ENCODE measurements around the gene LIMK2. TPM values are rescaled to one million over a fixed set of nuclear protein-coding genes. Genes with fewer than 3 reads are reported as not detected.
A peak's percentile ranks its signal among the peaks of the same experiment; 100 is the strongest.

The LIMK2 gene
- total RNA-seq, 1 experiment from 2014 or later, result 126 TPM

DNA sequence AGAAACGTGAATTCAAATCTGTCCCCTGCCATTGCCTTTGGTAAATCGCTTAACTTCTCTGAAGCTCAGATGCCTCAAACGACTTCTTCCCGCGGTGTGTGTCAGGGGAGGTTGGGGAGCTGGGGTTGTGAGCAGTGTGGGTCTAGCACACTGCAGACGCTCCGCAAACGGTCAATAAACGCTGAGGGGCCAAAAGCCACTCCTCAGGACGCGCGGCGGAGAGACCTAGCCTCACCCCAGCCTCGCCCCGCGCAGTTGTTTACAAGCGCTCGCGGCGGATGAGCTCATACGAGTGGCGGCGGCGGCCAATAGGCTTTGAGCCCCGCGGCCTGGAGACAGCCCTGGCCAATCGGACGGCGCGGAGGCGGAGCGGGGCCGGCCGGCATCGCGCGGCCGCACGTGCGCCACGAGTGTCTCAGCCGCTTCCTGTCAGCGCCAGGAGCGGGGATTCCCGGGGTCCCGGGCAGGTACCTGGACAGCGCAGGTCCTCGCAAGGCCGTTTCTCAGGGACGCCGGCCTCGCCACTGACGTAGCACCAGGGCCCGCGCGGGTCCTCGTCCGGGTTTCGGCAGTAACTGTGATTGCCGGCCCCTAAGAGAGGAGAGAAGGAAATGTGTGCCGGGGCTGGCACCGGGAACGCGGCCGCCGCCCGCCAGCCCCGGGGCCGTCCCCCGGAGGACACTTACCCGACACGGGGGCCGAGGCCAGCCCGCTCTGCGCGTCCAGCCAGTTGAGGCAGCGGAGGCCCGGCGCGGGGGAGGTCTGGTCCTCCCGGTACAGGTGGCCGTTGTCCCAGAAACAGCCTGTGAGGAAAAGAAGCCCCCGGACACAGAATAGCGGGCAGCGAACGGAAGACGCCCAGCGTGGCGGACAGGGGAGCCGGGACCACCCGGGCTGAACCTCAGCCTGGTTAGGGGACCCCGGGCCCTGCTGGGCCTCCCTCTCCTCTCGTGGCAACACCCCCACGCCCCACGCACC is 78.7 kb downstream of the LIMK2 start:
- peak overlapping the region; percentile 82 for H3K4me3 Mint-ChIP-seq (ENCODE audit: unreplicated experiment)
- peaks cover 8% of the 10 kb centered on the region for H3K36me3 Mint-ChIP-seq (ENCODE audit: insufficient read depth, unreplicated experiment)
- H3K9me3 Mint-ChIP-seq (ENCODE audit: unreplicated experiment), result no peaks in the 10 kb centered on the region
- BruUV-seq (replicated peaks), result no TSS peak
- POLR2A ChIA-PET, result interaction anchor here (0.5 to 15.7 kb wide), 26 partner anchors 9 to 371 kb away, joined by 3 to 207 read pairs (median 10); partner anchors contain the start of genes DRG1, LIMK2, MORC2 and PATZ1
- TF ChIP-seq, protein P1, sequence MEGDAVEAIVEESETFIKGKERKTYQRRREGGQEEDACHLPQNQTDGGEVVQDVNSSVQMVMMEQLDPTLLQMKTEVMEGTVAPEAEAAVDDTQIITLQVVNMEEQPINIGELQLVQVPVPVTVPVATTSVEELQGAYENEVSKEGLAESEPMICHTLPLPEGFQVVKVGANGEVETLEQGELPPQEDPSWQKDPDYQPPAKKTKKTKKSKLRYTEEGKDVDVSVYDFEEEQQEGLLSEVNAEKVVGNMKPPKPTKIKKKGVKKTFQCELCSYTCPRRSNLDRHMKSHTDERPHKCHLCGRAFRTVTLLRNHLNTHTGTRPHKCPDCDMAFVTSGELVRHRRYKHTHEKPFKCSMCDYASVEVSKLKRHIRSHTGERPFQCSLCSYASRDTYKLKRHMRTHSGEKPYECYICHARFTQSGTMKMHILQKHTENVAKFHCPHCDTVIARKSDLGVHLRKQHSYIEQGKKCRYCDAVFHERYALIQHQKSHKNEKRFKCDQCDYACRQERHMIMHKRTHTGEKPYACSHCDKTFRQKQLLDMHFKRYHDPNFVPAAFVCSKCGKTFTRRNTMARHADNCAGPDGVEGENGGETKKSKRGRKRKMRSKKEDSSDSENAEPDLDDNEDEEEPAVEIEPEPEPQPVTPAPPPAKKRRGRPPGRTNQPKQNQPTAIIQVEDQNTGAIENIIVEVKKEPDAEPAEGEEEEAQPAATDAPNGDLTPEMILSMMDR (IDR thresholded peaks at IDR 0.05; ENCODE audit: unreplicated experiment), result no peak
- H3K27ac Mint-ChIP-seq (ENCODE audit: low read depth, unreplicated experiment), result peak overlapping the region; percentile 70
- DNase-seq (ENCODE audit: unreplicated experiment), result peak; percentile 93
- CTCF ChIA-PET, result interaction anchor here (0.6 to 8.2 kb wide), 5 partner anchors 21 to 133 kb away, joined by 3 to 65 read pairs (median 4); no protein-coding TSS in a partner anchor
- no peaks in the 10 kb centered on the region for H3K27me3 Mint-ChIP-seq (ENCODE audit: insufficient read depth, unreplicated experiment)
- peaks cover 13% of the 10 kb centered on the region for H3K4me1 Mint-ChIP-seq (ENCODE audit: insufficient read depth, unreplicated experiment)
- intact Hi-C loops (cut with micrococcal nuclease), result no loop called here

DNA sequence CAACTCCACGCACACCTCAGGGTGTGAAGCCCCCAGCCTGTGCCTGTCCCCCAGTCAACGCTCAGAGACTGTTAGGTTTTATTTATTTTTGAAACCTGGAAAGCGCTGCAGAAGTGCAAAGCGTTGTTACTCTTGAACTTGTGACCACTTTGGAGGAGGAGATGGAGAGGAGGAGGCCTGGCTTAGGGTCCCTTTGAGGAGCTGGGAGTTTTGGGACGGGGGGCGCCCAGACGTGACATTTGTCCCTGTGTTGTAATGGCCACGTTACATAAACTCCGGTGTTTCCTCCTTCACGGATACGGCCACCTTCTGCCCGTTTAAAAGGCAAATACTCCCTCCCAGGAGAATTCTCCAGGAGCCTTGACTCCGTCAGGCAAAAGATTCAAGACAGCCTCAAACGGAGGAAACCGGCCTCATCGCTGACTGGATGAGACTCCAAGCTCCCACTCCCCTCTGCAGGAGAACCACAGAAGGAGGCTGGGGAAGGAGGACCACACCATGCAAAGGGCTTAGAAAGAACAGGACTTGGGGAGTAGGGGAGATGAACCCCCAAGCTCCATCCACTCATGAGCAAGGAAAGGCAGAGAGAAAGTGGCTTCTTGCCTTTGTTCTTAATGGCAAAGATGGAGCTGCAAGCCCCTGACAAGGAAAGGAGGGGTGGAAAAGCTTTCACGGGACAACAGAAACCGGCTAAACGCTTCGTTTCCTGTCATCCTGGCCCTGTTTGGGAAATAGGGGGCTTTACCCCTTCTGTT is 79.6 kb downstream of the LIMK2 start:
- POLR2A ChIA-PET, result interaction anchor here (0.5 to 15.7 kb wide), 21 partner anchors 10 to 370 kb away, joined by 3 to 207 read pairs (median 9); partner anchors contain the start of genes DRG1, LIMK2, MORC2 and PATZ1
- TF ChIP-seq, protein P1 (IDR thresholded peaks at IDR 0.05; ENCODE audit: unreplicated experiment), result no peak
- peak overlapping the region; percentile 82 for H3K4me3 Mint-ChIP-seq (ENCODE audit: unreplicated experiment)
- intact Hi-C loops (cut with micrococcal nuclease), result loop anchor here (2.0 kb wide), 1 partner anchor 21 kb away; no protein-coding TSS in a partner anchor
- CTCF ChIA-PET, result interaction anchor here (0.6 to 8.2 kb wide), 8 partner anchors 9 to 95 kb away, joined by 3 to 65 read pairs (median 4); no protein-coding TSS in a partner anchor
- no peaks in the 10 kb centered on the region for H3K27me3 Mint-ChIP-seq (ENCODE audit: insufficient read depth, unreplicated experiment)
- TSS peak; percentile 36 for BruUV-seq (replicated peaks)
- H3K27ac Mint-ChIP-seq (ENCODE audit: low read depth, unreplicated experiment), result no peak overlapping the region
- peak; percentile 19 for DNase-seq (ENCODE audit: unreplicated experiment)
- H3K9me3 Mint-ChIP-seq (ENCODE audit: unreplicated experiment), result no peaks in the 10 kb centered on the region
- H3K36me3 Mint-ChIP-seq (ENCODE audit: insufficient read depth, unreplicated experiment), result no peaks in the 10 kb centered on the region
- H3K4me1 Mint-ChIP-seq (ENCODE audit: insufficient read depth, unreplicated experiment), result peaks cover 21% of the 10 kb centered on the region

DNA sequence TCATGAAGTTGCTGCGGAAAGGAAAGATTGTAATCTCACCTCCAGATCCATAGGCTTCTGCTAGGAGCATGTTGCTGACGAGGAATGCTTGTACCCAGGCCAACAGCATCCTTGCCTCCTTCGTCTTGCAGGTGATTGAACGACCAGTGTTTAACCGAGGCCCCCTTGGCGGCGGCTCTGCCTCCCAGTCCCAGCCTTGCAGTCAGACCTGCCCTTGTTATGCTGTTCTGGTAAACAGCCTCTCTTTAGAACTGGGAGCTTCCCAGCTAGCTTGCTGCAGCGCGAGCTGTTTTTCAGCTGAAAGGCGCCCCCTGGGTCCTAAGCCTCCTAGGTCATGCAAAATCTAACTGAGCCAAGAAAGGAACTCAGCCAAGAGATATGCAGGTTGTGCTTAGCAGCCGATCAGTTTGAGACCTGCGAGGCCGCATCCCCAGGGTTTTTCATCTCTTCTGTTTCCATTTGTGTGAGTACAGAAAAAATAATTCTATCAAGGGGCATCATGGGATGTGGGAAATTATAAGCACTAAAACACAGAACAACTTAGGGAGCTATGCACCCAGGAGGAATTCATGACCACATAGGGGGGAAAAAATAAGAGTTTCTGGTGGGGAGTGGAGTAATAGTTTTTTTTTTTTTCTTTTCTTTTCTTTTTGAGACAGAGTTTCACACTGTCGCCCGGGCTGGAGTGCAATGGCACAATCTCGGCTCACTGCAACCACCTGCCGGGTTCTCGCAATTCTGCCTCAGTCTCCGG is 80.3 kb downstream of the LIMK2 start, which contains the start of gene PIK3IP1:
Gene PIK3IP1 (minus strand): TSS at position 253 of the 754 bp plus-strand sequence. CDS start 144 bp downstream, at position 109.
- no TSS peak for BruUV-seq (replicated peaks)
- Mint-ChIP-seq H3K9me3 (ENCODE audit: unreplicated experiment) (no peaks in the 10 kb centered on the region), H3K4me1 (ENCODE audit: insufficient read depth, unreplicated experiment) (peaks cover 24% of the 10 kb centered on the region), H3K27me3 (ENCODE audit: insufficient read depth, unreplicated experiment) (no peaks in the 10 kb centered on the region), H3K36me3 (ENCODE audit: insufficient read depth, unreplicated experiment) (no peaks in the 10 kb centered on the region), H3K27ac (ENCODE audit: low read depth, unreplicated experiment) (peak within 1 kb of the TSS; percentile 42), H3K4me3 (ENCODE audit: unreplicated experiment) (peak within 1 kb of the TSS; percentile 82)
- DNase-seq (ENCODE audit: unreplicated experiment), result peak; percentile 80
- TF ChIP-seq, protein P1 (IDR thresholded peaks at IDR 0.05; ENCODE audit: unreplicated experiment), result peak; percentile 47
- intact Hi-C loops (cut with micrococcal nuclease), result loop anchor here (2.0 kb wide), 1 partner anchor 20 kb away; no protein-coding TSS in a partner anchor
- ChIA-PET POLR2A (interaction anchor here (0.7 to 15.7 kb wide), 21 partner anchors 10 to 678 kb away, joined by 3 to 207 read pairs (median 7); partner anchors contain the start of genes DRG1, LIMK2, MORC2 and PATZ1), CTCF (interaction anchor here (0.6 to 8.2 kb wide), 10 partner anchors 8 to 202 kb away, joined by 3 to 65 read pairs (median 4); no protein-coding TSS in a partner anchor)

Measured in MCF 10A (cell line).